Hindlimb muscle (tissue), 1 donor: ENCODE results near the gene RDH5. TPM values are rescaled to one million over a fixed set of nuclear protein-coding genes. Genes with fewer than 3 reads are reported as not detected.
A peak's percentile ranks its signal among the peaks of the same experiment; 100 is the strongest.

Source experiments
- DNase-seq: peaks from one replicate; pipeline ENCODE4 v3.0.0-alpha.2; 2013
- polyA plus RNA-seq: library from polyadenylated mRNA; unstranded; fragments of 120-200 nt; gene quantifications from one replicate; pipeline ENCODE4 v1.2.1, GENCODE V29; 2013; ENCODE audit not compliant: insufficient read length

RDH5 gene
- polyA plus RNA-seq, 1 donor, result 31.4 TPM

- DNase-seq, result no peak
These were observed 6.5 kb upstream of the RDH5 start for GRCh38 chr12:55713721-55714120.

GRCh38 chr12:55715169-55715764, 4.9 kb upstream of the RDH5 start:
- no peak for DNase-seq

GRCh38 chr12:55715833-55716581, 4.2 kb upstream of the RDH5 start, which contains the start of gene BLOC1S1:
Gene BLOC1S1, plus strand, starts transcription at chr12:55716046. Its CDS starts 6 bp downstream, at chr12:55716052.
- peak; percentile 98 for DNase-seq

- no peak for DNase-seq
These were observed 3.6 kb upstream of the RDH5 start for GRCh38 chr12:55716582-55716957.

- DNase-seq, result no peak
These were observed 2.9 kb upstream of the RDH5 start for GRCh38 chr12:55717011-55718007.

GRCh38 chr12:55718015-55718414, 2.2 kb upstream of the RDH5 start:
- DNase-seq, result no peak

- DNase-seq, result no peak
These were observed 1.4 kb upstream of the RDH5 start for GRCh38 chr12:55718624-55719275.

- no peak for DNase-seq
These were observed 822 bp upstream of the RDH5 start for GRCh38 chr12:55719371-55719770.

- no peak for DNase-seq
These were observed 776 bp downstream of the RDH5 start for GRCh38 chr12:55720894-55721444.

GRCh38 chr12:55721601-55722213, 1.5 kb downstream of the RDH5 start:
- DNase-seq, result no peak

- DNase-seq, result no peak
These were observed 2.8 kb downstream of the RDH5 start for GRCh38 chr12:55722948-55723347.

- DNase-seq, result no peak
These were observed 3.5 kb downstream of the RDH5 start for GRCh38 chr12:55723516-55724225.

- no peak for DNase-seq
These were observed 4.2 kb downstream of the RDH5 start for GRCh38 chr12:55724226-55724939.

GRCh38 chr12:55724940-55725309, 4.7 kb downstream of the RDH5 start:
- no peak for DNase-seq

GRCh38 chr12:55725556-55725955, 5.4 kb downstream of the RDH5 start:
- DNase-seq, result no peak

GRCh38 chr12:55726971-55727370, 6.8 kb downstream of the RDH5 start:
- DNase-seq, result no peak

GRCh38 chr12:55727643-55728185, 7.5 kb downstream of the RDH5 start:
- DNase-seq, result no peak

GRCh38 chr12:55728186-55728938, 8.2 kb downstream of the RDH5 start:
- peak; percentile 88 for DNase-seq
